Measurements from ENCODE around the gene TP73.

The TP73 gene

DNA sequence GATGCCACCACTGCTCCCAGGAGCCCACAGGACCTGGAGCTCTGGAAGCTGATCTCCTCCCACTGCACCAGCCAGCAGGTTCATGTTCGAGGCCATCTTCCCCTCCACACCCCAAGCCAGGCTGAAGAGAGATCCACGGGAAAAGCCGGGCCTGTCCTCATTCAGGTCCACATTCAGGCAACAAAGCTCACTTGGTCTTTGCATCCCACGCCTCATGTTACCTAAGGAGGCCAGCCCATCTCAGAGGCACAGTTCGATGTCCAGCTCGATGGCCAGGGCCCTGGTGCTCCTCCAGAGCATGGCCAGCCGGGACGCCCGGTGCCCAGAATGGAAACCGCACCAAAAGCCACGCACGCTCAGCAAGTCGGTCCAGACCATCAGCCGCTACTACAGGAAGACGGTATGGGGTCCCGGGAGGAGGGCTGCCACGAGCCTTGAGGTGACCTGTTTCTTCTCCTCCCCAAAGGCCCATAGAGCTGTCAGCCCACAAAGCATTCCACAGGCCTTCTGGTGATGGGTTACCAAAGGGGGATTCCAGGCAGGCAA is 100.2 kb downstream of the TP73 start, which contains the start of gene CCDC27:
Gene CCDC27 (plus strand): TSS at position 51 of the 546 bp plus-strand sequence. CDS start 32 bp downstream, at position 83.
- H3K4me3 ChIP-seq (ENCODE audit: low read length), result no peak within 1 kb of the TSS
- no peak for DNase-seq (ENCODE audit: low read depth)
- TF ChIP-seq, protein P1, sequence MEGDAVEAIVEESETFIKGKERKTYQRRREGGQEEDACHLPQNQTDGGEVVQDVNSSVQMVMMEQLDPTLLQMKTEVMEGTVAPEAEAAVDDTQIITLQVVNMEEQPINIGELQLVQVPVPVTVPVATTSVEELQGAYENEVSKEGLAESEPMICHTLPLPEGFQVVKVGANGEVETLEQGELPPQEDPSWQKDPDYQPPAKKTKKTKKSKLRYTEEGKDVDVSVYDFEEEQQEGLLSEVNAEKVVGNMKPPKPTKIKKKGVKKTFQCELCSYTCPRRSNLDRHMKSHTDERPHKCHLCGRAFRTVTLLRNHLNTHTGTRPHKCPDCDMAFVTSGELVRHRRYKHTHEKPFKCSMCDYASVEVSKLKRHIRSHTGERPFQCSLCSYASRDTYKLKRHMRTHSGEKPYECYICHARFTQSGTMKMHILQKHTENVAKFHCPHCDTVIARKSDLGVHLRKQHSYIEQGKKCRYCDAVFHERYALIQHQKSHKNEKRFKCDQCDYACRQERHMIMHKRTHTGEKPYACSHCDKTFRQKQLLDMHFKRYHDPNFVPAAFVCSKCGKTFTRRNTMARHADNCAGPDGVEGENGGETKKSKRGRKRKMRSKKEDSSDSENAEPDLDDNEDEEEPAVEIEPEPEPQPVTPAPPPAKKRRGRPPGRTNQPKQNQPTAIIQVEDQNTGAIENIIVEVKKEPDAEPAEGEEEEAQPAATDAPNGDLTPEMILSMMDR (conservative IDR thresholded peaks at IDR 0.05; ENCODE audit: low read depth, low read length), result no peak

DNA sequence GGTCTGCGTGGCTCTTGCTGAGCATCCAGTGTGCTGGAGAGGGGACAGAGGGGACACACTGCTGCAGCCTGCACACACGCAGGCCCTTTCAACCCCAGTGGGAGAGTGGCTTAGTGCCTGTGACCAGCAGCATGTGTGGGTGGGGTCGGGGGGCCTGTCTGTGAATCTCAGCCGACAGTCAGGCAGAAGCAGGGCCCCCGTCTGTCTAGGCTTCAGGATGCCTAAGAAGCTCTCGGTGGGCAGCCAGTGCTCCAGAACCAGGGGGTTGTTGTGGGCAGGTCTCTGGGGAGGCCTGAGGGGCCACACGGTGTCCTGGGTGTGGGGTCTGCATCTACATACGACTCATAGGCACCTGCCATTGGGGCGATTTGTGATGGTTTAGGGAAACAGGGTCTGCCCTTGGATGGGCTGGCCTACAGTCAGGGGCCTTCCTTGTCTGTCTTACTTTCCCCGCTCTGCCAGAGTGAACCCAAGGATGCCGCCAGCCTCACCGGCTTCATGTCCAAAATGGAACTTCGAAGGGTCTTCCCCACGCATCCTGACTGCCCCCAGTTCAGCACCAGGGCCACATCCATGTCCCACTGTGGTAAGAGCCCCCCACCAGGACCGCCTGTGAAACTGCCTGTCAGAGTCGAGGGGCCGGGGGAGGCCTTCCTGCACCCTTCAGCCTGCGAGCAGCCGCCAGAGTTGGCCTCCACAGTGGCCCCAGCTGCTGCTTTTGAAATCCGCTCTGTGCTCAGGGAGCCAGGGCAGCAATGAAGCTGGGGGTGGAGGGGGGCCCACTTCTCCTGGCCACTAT is 101.5 kb downstream of the TP73 start:
- TF ChIP-seq, protein P1 (conservative IDR thresholded peaks at IDR 0.05; ENCODE audit: low read depth, low read length), result no peak
- no peak overlapping the region for H3K4me3 ChIP-seq (ENCODE audit: low read length)
- DNase-seq (ENCODE audit: low read depth), result no peak

DNA sequence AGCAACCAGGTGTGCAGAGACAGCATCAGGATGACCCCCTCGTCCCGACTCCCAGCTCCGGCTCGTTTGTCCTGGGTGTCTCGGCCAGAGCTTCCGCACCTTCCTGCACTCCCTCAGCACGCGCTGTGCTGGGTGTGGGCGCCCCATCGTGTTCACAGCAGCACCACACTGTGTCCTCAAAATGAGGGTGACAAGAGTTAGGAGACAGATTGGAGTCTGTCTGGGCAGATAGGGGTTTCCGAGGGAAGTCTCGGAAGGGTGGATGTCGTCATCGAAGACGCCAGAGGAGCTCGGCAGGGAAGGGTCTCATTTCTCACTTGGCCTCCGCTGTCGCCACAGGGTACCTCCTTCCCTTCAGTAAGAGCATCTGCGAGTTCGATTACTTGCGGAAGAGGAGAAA is 104.1 kb downstream of the TP73 start:
- no peak for DNase-seq (ENCODE audit: low read depth)
- TF ChIP-seq, protein P1 (conservative IDR thresholded peaks at IDR 0.05; ENCODE audit: low read depth, low read length), result no peak
- H3K4me3 ChIP-seq (ENCODE audit: low read length), result no peak overlapping the region

DNA sequence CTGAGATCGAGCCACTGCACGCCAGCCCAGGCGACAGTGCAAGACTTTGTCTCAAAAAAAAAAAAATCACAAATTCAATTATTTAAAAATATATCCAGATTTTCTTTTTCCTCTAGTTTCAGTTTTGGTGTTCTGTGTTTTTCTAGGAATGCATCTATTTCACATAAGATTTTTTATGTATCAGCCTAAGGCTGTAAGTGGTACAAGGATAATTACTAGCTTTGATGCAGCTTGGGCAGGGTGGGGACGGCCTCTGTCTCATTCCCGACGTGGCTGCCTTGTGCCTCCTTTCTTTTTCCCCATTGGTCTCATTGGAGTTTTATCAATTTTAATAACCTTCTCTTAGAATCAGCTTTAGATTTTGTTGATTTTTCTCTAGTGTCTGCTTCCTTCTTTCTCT is 106.8 kb downstream of the TP73 start:
- TF ChIP-seq, protein P1 (conservative IDR thresholded peaks at IDR 0.05; ENCODE audit: low read depth, low read length), result no peak
- H3K4me3 ChIP-seq (ENCODE audit: low read length), result no peak overlapping the region
- DNase-seq (ENCODE audit: low read depth), result no peak

DNA sequence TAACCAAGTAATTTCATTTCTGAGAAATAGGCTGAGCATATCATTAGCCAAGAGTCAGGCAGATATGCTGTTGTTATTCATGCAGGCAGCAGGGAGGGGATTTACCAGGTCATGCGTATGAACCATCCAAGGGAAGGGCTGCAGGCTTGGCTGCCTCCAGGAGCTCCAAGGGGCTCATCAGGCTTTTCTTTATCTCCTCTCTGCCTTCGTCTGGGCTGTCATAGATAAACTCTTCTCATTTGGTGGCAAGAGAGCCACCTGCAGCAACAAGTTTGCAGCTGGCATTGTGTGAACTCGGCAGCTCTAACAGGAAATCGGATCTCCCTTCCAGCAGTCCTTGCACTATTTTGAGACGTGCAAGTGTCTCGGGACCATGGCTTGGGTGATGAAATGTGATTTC is 107.5 kb downstream of the TP73 start:
- no peak overlapping the region for H3K4me3 ChIP-seq (ENCODE audit: low read length)
- no peak for DNase-seq (ENCODE audit: low read depth)
- TF ChIP-seq, protein P1 (conservative IDR thresholded peaks at IDR 0.05; ENCODE audit: low read depth, low read length), result no peak

DNA sequence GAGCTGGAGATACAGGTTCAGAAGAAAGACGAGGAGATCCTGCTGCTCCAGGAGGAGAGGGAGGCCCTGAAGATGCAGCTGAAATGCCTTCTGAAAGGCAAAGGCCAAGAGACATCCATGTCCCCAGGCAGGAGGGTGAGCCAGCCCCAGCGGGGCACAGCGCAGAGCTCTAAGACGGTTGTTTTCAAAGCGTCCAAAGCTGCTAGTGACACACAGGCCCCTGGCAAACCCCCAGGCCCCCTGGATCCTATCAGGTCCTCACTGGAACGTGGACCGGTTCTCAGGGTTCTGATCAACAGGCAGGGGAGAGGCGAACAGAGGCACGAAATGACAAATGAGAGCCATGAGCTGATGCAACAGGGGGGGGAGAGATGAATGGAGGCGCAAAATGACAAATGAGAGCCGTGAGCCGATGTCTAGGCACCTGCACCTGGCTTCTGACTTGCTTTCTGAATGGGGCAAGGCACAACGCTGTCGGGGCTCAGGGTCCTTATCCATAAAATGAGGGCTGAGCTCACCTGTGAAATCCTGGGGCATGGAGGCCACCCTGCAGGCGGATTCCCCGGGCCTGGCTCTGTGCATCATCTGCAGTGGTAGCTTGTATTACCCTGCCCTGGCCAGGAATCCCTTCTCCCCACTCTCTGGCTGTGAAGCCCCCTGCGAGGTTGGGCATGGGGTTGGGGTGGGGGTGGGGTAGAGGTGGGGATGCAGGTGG is 109.1 kb downstream of the TP73 start:
- TF ChIP-seq, protein P1 (conservative IDR thresholded peaks at IDR 0.05; ENCODE audit: low read depth, low read length), result no peak
- DNase-seq (ENCODE audit: low read depth), result no peak
- no peak overlapping the region for H3K4me3 ChIP-seq (ENCODE audit: low read length)

All from retinal pigment epithelial cell (primary cell).